ENCODE data around the gene TSPAN5. TPM values are rescaled to one million over a fixed set of nuclear protein-coding genes. Genes with fewer than 3 reads are reported as not detected.

TSPAN5 gene
- polyA plus RNA-seq, 1 donor (not counting 4 experiments of a cell fraction or from before 2014, with no cell fraction given), result 45.5 TPM

GRCh38 chr4:98602270-98602669 lies 56.1 kb downstream of the TSPAN5 start:
- H3K27me3 ChIP-seq (ENCODE audit: control insufficient read depth, extremely low read depth, insufficient read depth, low read length), result no peaks in the 10 kb centered on the region
- no peak overlapping the region for H3K4me2 ChIP-seq (ENCODE audit: control insufficient read depth, extremely low read depth, insufficient read depth, low read depth, low read length)
- dilution Hi-C loops (cut with MboI; ENCODE audit: extremely low pct_ligation_motif_present, low sequenced_read_pairs), result no loop called here
- H3K9me1 ChIP-seq (ENCODE audit: control insufficient read depth, extremely low read depth, insufficient read depth, low read length), result no peaks in the 10 kb centered on the region
- H3K9me3 ChIP-seq (ENCODE audit: control insufficient read depth, low read depth, low read length), result peaks cover 2% of the 10 kb centered on the region
- TF ChIP-seq, protein P1, sequence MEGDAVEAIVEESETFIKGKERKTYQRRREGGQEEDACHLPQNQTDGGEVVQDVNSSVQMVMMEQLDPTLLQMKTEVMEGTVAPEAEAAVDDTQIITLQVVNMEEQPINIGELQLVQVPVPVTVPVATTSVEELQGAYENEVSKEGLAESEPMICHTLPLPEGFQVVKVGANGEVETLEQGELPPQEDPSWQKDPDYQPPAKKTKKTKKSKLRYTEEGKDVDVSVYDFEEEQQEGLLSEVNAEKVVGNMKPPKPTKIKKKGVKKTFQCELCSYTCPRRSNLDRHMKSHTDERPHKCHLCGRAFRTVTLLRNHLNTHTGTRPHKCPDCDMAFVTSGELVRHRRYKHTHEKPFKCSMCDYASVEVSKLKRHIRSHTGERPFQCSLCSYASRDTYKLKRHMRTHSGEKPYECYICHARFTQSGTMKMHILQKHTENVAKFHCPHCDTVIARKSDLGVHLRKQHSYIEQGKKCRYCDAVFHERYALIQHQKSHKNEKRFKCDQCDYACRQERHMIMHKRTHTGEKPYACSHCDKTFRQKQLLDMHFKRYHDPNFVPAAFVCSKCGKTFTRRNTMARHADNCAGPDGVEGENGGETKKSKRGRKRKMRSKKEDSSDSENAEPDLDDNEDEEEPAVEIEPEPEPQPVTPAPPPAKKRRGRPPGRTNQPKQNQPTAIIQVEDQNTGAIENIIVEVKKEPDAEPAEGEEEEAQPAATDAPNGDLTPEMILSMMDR (optimal IDR thresholded peaks at IDR 0.05 in 1 of 3, IDR thresholded peaks at IDR 0.05 in 1 of 3, conservative IDR thresholded peaks at IDR 0.05 in 1 of 3; ENCODE audit: extremely low read depth in 1 of 3, insufficient read depth in 2 of 3, low read length in 3 of 3), result no peak
- TF ChIP-seq EZH2 (IDR thresholded peaks at IDR 0.05; ENCODE audit: low read length), result no peak
- H3K79me2 ChIP-seq (ENCODE audit: control insufficient read depth, insufficient read depth, low read length), result peaks cover 55% of the 10 kb centered on the region
- H2AFZ ChIP-seq (ENCODE audit: control insufficient read depth, low read length), result no peak overlapping the region
- H3K27ac ChIP-seq (ENCODE audit: control insufficient read depth, insufficient read depth, low read length), result no peak overlapping the region
- H4K20me1 ChIP-seq (ENCODE audit: control insufficient read depth, extremely low read depth, insufficient read depth, low read length), result no peaks in the 10 kb centered on the region
- no peak overlapping the region for H3K4me3 ChIP-seq (ENCODE audit: control insufficient read depth in 2 of 3, extremely low read depth in 1 of 3, insufficient read depth in 2 of 3, low read depth in 1 of 3, low read length in 3 of 3)
- peaks cover 11% of the 10 kb centered on the region for H3K4me1 ChIP-seq (ENCODE audit: control insufficient read depth, extremely low read depth, insufficient read depth, low read length)
- H3K9ac ChIP-seq (ENCODE audit: control insufficient read depth, extremely low read depth, insufficient read depth, low read length), result no peak overlapping the region
- FAIRE-seq (no peak), DNase-seq (ENCODE audit: low read depth, low spot score) (no peak)
- H3K36me3 ChIP-seq (ENCODE audit: control insufficient read depth in 2 of 2, extremely low read depth in 1 of 2, insufficient read depth in 2 of 2, low read length in 2 of 2), result no peaks in the 10 kb centered on the region

DNA sequence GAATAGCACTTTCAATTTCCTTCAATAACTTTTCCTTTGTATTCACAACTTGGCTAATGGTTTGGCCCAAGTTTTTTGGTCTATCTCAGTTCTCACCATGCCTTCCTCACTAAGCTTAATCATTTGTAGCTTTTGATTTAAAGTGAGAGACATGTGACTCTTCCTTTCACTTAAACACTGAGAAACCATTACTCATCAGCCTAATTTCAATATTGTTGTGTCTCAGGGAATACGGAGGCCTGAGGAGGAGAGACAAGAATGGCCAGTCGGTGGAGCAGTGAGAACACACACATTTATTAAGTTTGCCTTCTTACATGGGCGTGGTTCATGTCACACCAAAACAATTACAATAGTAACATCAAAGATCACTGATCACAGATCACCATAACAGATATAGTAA lies 56.7 kb downstream of the TSPAN5 start:
- Histone ChIP-seq H3K36me3 (ENCODE audit: control insufficient read depth in 2 of 2, extremely low read depth in 1 of 2, insufficient read depth in 2 of 2, low read length in 2 of 2) (no peaks in the 10 kb centered on the region), H3K9me1 (ENCODE audit: control insufficient read depth, extremely low read depth, insufficient read depth, low read length) (no peaks in the 10 kb centered on the region), H3K79me2 (ENCODE audit: control insufficient read depth, insufficient read depth, low read length) (peaks cover 49% of the 10 kb centered on the region), H3K9me3 (ENCODE audit: control insufficient read depth, low read depth, low read length) (peaks cover 2% of the 10 kb centered on the region), H3K4me3 (ENCODE audit: control insufficient read depth in 2 of 3, extremely low read depth in 1 of 3, insufficient read depth in 2 of 3, low read depth in 1 of 3, low read length in 3 of 3) (no peak overlapping the region), H3K27ac (ENCODE audit: control insufficient read depth, insufficient read depth, low read length) (peak overlapping the region; percentile 2), H4K20me1 (ENCODE audit: control insufficient read depth, extremely low read depth, insufficient read depth, low read length) (no peaks in the 10 kb centered on the region), H3K27me3 (ENCODE audit: control insufficient read depth, extremely low read depth, insufficient read depth, low read length) (no peaks in the 10 kb centered on the region), H3K9ac (ENCODE audit: control insufficient read depth, extremely low read depth, insufficient read depth, low read length) (no peak overlapping the region), H2AFZ (ENCODE audit: control insufficient read depth, low read length) (no peak overlapping the region), H3K4me2 (ENCODE audit: control insufficient read depth, extremely low read depth, insufficient read depth, low read depth, low read length) (no peak overlapping the region), H3K4me1 (ENCODE audit: control insufficient read depth, extremely low read depth, insufficient read depth, low read length) (peaks cover 11% of the 10 kb centered on the region)
- peak; percentile 23 for FAIRE-seq
- dilution Hi-C loops (cut with MboI; ENCODE audit: extremely low pct_ligation_motif_present, low sequenced_read_pairs), result no loop called here
- DNase-seq (ENCODE audit: low read depth, low spot score), result no peak
- TF ChIP-seq, protein P1 (optimal IDR thresholded peaks at IDR 0.05 in 1 of 3, IDR thresholded peaks at IDR 0.05 in 1 of 3, conservative IDR thresholded peaks at IDR 0.05 in 1 of 3; ENCODE audit: extremely low read depth in 1 of 3, insufficient read depth in 2 of 3, low read length in 3 of 3), result peak in 2 of 3 experiments; percentile 15 to 44
- TF ChIP-seq EZH2 (IDR thresholded peaks at IDR 0.05; ENCODE audit: low read length), result no peak
